AG09309 (cell line): ENCODE data around the gene LYVE1.

Source experiments
- DNase-seq: peaks from one replicate; pipeline ENCODE4 v3.0.0-alpha.2; 2010; ENCODE audit warnings: low read depth
- H3K4me3 ChIP-seq: 2 replicates; pipeline ENCODE4 v1.5.1; 2011; ENCODE audit warnings: mild to moderate bottlenecking, low read depth, low read length, moderate library complexity; ENCODE audit not compliant: control insufficient read depth
- CTCF ChIP-seq: IDR thresholded peaks from 2 replicates; pipeline ENCODE4 v1.5.1; 2011; ENCODE audit warnings: mild to moderate bottlenecking, low read depth, low read length, inconsistent platforms; ENCODE audit not compliant: insufficient read depth, control insufficient read depth; ENCODE audit errors: missing control alignments

LYVE1 gene

GRCh38 chr11:10568486-10568941 lies at the start of gene LYVE1:
Gene LYVE1 (minus strand): TSS chr11:10568665. CDS start chr11:10568532, 133 bp downstream.
- DNase-seq: no peak
- no peak for TF ChIP-seq CTCF
- no peak within 1 kb of the TSS for H3K4me3 ChIP-seq

- TF ChIP-seq CTCF: no peak
- H3K4me3 ChIP-seq: no peak overlapping the region
- no peak for DNase-seq
Observed at GRCh38 chr11:10617551-10617950, 49.1 kb upstream of the LYVE1 start.

- no peak overlapping the region for H3K4me3 ChIP-seq
- no peak for TF ChIP-seq CTCF
- no peak for DNase-seq
Observed at GRCh38 chr11:10611979-10612862, 43.8 kb upstream of the LYVE1 start.

GRCh38 chr11:10609636-10610035 lies 41.2 kb upstream of the LYVE1 start:
- TF ChIP-seq CTCF: no peak
- DNase-seq: no peak
- no peak overlapping the region for H3K4me3 ChIP-seq

GRCh38 chr11:10608584-10608983 lies 40.1 kb upstream of the LYVE1 start:
- no peak for TF ChIP-seq CTCF
- H3K4me3 ChIP-seq: no peak overlapping the region
- DNase-seq: no peak

GRCh38 chr11:10607462-10608132 lies 39.1 kb upstream of the LYVE1 start:
- H3K4me3 ChIP-seq: no peak overlapping the region
- no peak for DNase-seq
- TF ChIP-seq CTCF: no peak
